NCI-H2029 treated with DMSO at 0.1 percent for 48 hours (cell line): ENCODE results near the gene ARHGAP1.
A peak's percentile ranks its signal among the peaks of the same experiment; 100 is the strongest.
"Not testable (repeated sequence)": the region's sequence is repeated elsewhere in the genome, so short reads cannot be mapped to it uniquely, and the experiment has no call there.

Source experiments
- DNase-seq: peaks from one replicate; lab custom pipeline; 2025; lab: John Stamatoyannopoulos, UW

The ARHGAP1 gene

DNA sequence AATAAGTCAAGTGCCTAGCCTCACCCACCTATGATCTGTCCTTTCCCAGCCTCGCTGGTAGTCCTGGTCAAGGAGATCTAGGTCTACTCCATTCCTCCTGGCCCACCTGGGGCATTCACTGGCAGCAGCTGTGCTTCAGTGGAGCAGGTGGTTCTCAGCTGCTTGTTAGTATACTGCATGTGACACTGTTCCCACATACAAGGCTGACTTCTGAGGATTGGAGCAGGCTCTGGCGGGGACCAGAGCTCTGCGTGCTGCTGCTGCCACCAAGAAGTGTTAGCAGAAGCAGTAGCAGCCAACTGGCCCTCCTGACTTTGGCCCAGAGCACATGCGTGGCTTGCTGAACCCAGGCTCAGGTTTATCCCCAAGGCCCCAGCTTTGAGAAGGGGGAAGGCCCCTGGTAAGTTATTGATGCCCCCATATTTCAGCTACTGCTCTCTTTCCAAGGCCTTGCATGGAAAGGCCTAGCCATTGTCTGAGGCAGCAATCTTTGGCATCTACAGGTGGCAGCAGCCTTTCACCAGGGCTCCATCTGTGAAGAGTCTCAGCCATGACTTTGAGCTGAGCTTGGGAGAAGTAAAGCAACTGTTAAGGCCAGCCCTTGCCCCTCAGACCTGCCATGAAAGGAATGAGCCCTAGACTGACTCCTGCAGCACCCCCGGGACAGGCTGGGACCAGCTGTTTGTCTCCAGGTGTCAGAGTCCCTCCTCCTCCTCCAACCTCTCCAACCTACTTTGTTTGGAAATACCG is 26.5 kb downstream of the ARHGAP1 start:
- no peak for DNase-seq

DNA sequence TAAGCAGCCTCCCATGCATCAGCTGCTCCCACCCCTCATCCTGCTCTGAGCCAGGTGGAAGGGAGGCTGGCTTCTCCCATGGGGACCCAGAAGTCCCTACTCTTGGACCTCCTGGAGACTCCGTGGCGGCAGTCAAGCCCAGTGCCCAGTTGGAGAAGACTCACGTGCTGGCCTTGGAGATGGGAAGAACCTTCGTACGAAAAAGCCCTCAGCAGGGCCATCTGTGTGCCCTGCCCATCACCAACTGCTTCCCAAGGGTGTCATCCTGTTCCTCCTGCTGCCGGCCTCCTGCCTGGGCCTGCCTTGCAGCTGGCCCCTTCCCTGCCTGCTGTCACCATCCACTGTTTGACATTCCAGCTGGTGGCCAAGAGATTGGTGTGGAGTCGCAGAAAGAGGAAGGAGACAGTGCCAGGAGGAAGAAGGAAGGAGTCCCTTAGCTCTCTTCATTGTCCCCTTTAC is 28.0 kb downstream of the ARHGAP1 start:
- no peak for DNase-seq

DNA sequence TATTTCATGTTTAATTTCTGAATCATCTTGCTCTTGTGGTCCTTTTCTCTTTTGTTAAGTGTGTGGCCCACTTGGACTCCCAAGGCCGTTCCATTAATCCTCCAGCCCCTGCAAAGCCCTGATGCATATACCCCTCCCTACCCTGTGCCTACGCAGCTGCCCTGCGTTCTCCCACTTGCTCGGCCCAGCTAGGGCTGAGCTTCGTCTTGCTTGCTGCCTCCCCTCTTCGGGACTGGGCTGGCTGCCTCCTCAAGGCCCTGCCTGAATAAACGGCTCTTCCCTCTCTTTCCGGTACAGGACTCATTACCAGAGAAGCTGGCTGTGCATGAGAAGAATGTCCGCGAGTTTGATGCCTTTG is 28.5 kb downstream of the ARHGAP1 start:
- no peak for DNase-seq

DNA sequence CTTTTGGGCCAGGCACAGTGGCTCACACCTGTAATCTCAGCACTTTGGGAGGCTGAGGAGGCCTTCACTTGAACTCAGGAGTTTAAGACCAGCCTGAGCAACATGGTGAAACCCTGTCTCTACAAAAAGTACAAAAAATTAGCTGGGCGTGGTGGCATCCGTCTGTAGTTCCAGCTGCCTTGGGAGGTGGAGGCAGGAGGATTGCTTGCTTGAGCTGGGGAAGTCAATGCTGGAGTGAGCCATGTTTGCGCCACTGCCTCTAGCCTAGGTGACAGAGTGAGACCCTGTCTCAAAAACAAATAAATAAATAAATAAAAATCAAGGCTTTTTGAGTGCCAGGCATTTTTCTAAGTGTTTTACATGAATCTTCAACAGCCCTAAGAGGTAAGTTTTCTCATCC is 29.9 kb downstream of the ARHGAP1 start:
- not testable (repeated sequence) for DNase-seq

DNA sequence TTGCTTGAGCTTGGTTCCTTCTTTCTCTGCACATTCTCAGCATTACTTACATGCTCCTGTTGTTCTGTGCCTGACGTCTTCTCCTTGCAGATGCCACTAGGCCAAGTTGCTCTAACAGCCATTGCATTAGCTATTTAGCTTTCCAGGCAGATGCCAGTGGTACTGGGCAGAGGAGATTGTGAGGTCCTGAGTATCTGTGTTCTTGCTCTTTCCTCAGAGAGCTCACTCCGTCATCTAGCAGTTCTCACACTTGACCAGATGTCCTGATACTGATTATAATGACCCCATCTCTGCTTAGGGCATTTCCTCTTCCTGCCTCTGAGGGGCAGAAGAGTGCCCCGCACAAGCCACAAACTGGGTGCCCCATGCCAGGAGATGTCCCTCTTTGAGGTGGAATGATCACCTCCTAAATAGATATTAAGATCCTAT is 30.7 kb downstream of the ARHGAP1 start:
- no peak for DNase-seq

DNA sequence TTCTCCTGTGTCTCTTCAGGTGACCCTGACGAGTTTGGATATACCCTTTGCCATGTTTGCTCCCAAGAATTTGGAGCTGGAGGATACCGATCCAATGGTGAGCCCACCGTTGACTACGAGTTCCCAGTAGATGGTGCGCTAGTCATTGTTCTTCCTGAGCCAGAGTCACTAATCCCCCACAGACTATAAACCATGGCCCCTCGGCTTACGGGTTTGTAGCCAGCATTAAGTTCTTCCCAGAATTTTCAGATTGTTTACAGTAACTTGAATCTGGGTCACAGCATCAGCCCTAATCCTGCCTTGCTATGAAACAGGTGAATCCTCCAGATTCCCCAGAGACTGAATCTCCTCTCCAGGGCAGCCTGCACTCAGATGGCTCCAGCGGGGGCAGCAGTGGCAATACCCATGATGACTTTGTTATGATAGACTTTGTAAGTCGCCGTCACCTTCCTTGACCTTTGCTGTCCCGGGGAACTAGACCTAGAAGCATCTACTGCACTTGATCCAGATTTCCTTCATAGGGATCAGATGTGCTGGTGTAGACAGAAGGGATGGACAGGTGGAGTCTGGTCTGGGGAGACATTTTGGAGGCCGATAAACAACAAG is 31.8 kb downstream of the ARHGAP1 start:
- DNase-seq: no peak

DNA sequence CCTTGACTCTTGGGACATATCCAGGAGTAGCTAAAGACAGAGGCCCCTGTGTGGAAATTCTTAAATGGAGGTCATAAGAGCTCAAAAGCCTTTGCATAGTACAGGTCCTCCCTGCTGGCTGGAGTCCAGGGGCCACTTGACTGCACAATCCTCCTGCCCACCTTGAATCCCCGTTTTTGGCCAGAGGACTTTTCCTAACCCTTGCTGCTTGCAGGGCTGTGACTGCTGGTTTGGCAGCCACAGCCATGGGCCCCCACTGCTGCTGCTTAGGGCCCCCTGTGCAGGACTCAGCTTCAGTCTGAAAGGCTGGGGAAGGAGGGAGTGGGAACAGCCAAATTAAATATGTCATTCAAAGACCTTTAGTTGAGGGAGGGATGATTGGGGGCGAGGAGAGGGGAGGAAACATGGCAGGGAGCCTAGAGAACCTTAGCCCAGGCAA is 33.4 kb downstream of the ARHGAP1 start:
- no peak for DNase-seq

DNA sequence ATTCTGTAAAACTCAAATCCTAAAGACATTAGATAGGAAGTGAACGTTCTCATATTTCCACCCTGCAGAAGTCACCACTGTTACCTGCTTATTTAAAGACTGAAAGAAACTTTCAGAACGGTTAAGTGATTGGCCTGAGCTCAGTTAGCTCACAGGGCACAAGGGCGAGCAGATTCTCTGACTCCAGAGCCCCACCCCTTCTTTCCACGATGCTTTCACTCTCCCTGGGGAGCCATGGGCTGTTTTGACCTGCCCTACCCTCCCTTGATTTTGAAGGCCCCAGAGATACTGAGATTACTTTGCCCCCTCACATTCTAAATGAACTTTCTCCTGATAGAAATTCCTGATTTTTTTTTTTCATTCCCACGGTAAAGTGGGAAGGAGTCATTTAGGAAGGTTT is 33.9 kb downstream of the ARHGAP1 start:
- DNase-seq: no peak

DNA sequence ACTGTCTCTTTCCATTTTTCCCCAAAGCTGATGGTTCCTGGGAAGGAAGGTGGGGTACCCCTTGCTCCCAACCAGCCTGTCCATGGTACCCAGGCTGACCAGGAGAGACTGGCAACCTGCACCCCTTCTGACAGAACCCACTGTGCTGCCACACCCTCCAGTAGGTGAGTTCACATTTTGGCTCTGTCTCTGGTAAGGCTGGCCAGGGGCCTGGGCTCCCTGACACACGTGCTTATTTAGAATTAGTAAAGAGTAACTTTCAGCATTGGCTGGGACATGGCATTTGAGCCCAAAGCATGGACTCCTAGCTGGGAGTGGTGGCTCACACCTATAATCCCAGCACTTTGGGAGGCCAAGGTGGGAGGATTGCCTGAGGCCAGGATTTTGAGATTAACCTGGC is 35.1 kb downstream of the ARHGAP1 start:
- DNase-seq: no peak

DNA sequence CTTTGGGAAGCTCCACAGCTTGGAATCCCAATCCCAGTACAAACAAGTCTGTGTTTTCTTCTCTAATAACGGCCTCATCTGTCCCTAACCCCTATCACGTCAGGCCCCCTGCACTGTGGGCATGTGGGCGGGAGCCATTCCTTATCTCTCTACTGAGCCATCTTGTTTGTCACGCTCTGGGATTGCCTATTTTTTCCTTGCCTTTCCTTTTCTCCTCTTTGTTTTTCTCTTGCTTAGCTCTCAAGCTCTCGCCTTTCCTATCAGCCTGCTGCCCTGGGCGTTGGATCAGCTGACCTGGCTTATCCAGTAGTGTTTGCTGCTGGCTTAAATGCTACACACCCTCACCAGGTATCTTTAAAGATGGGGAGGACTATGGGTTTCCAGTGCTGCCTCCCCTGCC is 35.8 kb downstream of the ARHGAP1 start:
- no peak for DNase-seq

DNA sequence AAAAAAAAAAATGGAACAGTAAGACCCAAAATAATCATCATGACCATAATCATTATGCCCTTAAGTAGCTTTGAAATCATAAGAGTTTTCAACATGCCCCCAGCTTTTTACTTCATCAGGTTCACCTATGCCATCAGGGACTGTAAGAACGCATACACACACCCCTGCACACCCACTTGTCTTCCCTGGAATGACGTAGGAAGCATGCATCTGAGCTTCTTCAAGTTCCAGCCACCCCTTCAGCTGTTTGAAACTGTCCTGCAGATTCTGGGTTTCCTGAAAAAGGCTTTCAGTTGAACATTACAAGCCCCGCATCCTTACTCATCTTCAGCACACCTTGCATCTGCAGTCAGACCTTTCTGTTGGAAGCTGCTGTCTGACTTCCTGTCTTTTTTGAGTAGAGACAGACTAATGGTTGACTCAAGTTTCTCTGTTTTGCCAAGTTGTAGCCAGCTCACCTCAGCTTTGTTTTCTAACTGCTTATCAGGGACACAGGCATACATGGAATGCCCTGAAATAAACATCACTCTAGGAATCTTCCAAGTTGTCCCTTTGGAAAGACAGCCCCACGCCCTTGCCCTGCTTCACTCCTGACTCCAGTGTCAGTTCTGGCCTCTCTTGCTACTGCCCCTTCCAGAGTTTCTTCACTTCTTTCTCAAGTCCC is 37.0 kb downstream of the ARHGAP1 start:
- no peak for DNase-seq

DNA sequence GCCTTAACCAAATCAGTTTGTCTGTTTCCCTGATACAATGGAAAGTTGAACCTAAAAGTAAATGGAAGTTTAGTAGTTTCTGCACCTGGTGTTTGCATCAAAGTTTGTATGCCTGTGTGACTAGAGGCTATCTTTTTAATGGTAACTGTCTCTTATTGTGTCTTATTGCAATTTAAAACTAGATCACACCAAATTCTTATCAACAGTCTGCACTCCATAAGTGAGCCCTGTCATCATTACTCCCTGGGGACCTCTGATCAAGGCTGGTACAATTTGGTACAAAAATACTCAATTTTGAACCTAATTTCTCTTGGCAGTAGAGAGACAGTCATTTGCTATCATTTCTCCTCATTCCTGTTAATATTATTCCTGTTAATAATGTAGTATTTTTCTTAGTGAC is 38.1 kb downstream of the ARHGAP1 start:
- DNase-seq: no peak

DNA sequence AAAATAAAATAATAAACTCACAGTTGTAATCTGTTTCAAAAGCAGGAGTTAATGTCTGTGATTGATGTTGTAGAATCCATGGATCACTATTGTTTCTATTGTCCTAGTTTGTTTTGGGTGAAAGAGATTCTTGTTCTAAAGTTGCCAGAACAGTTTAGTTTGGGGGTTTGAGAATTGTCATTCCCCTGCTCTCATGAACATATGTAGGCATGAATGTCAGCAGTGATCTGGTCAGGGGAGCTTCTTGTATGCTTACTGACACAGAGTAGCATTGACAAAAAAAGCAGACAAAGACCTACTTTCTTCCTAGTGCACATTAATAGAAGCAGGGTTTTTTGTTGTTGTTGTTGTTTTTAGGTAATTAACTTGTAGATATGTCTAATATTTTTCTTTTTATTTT is 38.6 kb downstream of the ARHGAP1 start:
- DNase-seq: no peak

DNA sequence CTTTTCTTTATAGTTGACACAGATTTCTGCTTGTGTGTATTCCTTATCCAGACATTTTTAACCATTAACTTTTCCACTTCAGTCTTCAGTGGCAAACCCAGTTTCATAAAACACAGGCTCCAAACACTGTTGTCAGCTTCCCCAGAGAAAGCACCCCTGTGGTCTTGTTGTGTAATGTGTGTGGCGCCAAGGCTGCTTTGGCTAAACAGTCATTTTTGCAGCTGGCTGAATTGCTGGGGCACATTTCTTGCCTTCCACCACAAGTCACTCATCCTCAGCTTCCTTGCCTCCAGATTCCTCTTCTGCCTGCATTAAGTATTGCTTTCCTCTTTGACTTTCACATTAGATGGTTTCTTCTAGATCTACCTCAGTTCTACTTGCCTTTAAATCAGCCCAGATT is 40.5 kb downstream of the ARHGAP1 start:
- no peak for DNase-seq

DNA sequence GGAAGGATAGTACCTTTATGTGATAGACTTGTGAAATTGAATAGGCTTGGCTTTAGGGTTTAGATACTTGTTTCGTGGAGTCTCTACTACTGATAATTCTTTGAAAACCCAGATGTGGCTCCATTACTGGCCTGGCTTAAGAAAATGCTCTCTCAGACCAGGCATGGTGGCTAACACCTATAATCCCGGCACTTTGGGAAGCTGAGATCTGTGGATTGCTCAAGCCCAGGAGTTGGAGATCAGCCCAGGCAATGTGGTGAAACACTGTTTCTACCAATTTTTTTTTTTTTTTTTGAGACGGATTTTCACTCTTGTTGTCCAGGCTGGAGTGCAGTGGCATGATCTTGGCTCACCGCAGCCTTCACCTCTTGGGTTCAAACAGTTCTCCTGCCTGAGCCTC is 42.2 kb downstream of the ARHGAP1 start:
- DNase-seq: no peak

DNA sequence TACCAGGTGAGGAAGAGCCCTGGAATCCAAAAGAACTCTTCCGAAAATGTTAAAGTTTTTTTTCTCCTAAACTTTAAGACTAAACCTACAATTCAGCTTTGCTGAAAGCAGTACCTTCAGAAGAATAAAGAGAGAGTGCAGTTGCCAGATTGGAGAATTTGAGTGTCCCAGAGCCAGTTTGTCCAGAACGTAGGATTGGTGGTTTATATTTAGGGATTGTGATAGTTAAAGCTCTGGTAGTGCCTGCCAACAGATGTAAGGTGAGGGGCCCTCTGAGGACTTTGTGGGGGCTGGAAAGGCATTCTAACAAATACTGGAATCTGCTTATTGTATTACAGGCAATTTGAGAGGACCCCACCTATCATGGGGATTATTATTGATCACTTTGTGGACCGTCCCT is 43.2 kb downstream of the ARHGAP1 start:
- DNase-seq: no peak

DNA sequence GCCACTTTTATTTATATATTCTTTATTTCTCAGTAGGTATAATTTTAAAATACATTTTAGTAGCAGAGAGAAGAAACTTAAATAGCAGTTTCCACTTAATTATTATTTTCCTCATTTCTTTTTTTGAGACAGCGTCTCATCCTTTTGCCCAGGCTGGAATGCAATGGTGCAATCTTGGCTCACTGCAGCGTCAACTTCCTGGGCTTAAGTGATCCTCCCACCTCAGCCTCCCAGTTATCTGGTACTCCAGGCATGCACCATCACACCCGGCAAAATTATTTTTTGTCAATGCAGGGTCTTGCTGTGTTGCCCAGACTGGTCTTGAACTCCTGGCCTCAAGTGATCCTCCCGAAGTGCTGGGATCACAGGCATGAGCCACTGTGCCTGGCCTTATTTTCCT is 44.8 kb downstream of the ARHGAP1 start:
- DNase-seq: no peak

DNA sequence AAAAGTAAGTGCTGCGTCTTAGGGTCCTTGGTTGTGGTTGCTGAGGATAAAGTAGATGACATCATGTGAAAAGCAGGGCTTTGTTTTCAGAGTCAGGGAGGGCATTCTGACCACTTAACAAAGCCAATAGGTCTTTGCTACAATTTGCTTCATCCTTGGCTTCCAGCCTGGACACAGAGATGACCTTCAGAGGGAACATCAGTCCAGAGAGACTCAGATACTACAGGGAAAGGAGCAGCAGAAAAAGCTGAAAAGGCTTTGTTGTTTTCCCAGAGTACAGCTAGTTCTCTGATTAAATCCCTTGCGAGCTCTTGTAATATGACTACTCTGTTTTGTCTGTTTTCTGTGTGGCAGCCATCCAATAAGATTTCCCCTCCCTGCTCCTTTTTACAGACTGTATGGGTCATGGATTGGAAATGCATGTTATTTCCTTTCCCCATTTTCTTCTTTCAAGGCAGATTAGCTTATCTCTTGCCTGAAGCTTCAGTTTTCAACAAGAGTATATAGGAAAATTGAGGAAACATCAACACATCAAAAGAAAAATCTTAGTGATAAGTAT is 51.2 kb downstream of the ARHGAP1 start:
- peak; percentile 69 for DNase-seq

DNA sequence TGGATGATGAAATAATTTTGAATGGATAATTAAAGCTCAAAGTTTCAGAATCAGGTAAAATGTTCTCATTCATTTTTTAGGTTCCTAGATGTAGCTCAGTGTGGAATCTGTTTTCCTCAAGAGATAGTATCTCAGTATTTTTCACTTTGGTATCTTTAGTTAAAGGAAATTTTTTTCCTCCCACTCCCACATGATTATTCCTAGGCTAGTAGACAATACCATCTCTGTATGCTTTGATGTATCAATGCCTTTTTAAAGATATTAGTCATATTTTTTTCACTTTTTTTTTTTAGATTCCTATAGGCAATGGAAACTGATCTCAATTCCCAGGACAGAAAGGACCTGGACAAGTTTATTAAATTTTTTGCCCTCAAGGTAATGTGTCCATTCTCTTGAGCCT is 56.4 kb downstream of the ARHGAP1 start:
- no peak for DNase-seq

DNA sequence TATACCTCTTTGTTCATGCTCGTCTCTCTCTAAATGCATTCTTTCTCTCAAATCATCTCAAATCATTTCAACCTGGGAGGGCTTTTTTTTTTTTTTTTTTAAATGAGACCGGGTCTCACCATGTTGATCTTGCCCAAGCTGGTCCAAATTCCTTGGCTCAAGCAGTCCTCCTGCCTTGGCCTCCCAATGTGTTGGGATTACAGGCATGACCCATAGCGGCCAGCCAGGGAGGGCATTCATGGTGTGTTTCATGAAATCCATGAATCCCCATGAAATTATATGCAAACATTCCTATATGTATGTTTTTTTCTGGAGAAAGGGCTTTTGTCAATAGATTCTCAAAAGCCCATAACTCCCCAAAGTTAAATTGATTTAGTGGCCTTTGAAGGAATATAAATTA is 56.9 kb downstream of the ARHGAP1 start:
- no peak for DNase-seq

DNA sequence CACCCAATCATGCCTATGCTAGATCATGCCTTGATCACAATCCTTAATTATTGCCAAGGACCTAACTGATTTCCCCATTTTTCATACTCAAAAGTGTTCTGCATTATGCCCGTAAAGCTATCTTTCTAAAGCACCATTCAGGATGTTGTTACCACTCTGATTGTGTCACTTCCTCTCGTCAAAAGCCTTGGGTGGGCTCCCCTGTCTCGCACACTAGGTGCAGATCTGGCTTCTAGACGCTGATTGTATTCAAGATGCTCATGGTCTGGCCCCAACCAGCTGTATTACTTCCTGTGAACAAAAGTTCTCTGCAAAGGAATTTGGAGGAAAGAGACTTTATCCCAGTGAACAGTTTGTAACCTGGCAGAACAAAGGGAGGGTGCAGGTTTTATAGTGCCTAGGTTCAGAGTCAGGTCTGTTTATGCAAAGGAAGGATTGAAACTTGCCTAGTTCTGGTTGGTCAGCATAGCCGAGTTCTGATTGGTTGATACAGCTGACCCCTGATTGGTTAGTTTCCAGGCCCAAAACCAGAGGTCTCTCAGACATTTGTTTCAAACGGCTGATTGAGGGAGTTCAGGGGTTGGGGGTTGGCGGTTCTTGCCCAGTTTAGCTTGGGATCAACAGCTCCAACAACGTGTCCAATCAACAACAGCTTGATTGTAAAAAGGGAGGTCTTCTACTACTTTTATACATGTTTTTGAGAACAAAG is 57.6 kb downstream of the ARHGAP1 start:
- no peak for DNase-seq

DNA sequence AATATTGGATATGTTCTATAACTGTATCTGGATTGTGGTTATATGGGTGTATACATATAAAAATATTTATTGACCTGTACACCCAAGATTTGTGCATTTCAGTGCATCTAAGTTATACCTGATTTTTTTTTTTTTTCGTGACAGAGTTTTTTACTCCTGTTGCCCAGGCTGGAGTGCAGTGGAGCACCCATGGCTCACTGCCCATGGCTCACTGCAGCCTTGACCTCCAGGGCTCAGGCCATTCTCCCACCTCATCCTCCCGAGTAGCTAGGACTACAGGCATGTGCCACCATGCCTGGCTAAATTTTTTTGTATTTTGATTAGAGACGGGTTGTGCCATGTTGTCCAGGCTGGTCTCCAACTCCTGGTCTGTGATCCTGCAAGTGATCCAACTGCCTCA is 58.8 kb downstream of the ARHGAP1 start:
- DNase-seq: no peak
